Measurements from ENCODE around the gene ARFGAP2.

DNA sequence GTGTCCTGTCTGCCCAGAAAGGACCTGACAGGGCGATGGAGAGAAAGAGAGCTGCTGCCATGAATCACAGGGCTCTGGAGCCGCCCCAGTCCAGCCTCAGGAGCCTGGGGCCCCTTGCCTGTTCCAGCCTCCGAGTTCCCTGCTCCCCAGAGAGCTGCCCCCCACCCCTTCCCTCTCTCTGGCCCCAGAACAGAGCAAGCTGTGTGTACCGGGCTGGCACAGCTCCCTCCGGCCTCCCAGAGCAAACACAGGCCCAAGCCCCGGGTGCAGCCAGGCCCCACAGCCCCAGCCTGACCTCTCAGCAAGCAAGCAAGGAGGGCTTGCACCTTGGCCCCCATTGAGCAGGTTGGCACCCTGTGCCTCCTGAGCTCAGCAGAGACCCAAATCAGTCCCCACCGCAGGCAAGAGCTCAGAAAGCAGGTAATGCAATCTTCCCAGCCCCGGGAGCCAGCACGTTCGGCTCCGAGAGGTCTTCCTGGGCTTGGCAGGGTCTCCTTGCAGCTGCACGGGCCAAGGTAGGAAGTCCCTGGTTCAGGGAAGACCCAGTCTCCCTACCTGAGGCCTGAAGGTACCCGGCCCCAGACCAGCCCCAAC lies 8.1 kb upstream of the ARFGAP2 start:
- TF ChIP-seq, protein P1, sequence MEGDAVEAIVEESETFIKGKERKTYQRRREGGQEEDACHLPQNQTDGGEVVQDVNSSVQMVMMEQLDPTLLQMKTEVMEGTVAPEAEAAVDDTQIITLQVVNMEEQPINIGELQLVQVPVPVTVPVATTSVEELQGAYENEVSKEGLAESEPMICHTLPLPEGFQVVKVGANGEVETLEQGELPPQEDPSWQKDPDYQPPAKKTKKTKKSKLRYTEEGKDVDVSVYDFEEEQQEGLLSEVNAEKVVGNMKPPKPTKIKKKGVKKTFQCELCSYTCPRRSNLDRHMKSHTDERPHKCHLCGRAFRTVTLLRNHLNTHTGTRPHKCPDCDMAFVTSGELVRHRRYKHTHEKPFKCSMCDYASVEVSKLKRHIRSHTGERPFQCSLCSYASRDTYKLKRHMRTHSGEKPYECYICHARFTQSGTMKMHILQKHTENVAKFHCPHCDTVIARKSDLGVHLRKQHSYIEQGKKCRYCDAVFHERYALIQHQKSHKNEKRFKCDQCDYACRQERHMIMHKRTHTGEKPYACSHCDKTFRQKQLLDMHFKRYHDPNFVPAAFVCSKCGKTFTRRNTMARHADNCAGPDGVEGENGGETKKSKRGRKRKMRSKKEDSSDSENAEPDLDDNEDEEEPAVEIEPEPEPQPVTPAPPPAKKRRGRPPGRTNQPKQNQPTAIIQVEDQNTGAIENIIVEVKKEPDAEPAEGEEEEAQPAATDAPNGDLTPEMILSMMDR (IDR thresholded peaks at IDR 0.05) = no peak
- no peak for TF ChIP-seq POLR2A (IDR thresholded peaks at IDR 0.05)
